ENCODE data around the gene KCNN4.
A peak's percentile ranks its signal among the peaks of the same experiment; 100 is the strongest.
"Not testable (repeated sequence)": the region's sequence is repeated elsewhere in the genome, so short reads cannot be mapped to it uniquely, and the experiment has no call there.

Gene KCNN4

DNA sequence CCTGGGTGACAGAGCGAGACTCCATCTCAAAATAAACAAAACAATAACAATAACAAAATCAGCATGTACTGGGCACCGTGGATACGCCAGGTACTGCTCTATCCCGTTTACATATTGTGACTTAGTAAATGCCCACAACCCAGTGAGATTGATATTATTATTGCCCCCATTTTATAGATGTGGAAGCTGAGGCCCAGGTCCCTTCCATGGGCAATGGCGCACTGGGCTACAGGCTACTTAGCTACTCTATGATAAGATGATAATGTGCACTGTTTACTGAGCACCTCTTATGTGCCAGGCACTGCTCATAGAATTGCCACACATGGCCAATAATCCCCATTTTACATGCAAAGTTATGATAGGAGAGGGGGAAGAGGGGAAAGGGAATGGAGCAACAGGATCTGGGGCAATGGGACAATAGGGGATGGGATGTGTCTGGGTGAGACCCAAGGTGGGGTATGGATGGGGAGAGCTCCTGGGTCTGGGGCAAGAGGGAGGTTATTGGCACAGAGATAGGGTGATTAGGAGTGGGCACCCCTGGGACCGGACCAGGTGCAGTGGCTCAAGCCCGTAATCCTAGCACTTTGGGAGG lies 5.4 kb downstream of the KCNN4 start:
- no peak for DNase-seq (ENCODE audit: low read depth in 1 of 2, low spot score in 1 of 2)

DNA sequence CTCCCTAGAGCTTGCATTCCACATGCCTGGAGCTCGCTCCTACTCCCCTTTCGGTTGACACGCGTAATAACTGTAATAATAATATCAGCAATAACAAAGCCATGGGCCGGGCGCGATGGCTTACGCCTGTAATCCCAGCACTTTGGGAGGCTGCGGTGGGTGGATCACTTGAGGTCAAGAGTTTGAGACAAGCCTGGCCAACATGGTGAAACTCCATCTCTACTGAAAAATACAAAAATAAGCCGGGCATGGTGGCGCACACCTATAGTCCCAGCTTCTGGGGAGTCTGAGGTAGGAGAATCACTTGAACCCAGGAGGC lies 5.9 kb downstream of the KCNN4 start:
- DNase-seq (ENCODE audit: low read depth in 1 of 2, low spot score in 1 of 2) = not testable (repeated sequence)

DNA sequence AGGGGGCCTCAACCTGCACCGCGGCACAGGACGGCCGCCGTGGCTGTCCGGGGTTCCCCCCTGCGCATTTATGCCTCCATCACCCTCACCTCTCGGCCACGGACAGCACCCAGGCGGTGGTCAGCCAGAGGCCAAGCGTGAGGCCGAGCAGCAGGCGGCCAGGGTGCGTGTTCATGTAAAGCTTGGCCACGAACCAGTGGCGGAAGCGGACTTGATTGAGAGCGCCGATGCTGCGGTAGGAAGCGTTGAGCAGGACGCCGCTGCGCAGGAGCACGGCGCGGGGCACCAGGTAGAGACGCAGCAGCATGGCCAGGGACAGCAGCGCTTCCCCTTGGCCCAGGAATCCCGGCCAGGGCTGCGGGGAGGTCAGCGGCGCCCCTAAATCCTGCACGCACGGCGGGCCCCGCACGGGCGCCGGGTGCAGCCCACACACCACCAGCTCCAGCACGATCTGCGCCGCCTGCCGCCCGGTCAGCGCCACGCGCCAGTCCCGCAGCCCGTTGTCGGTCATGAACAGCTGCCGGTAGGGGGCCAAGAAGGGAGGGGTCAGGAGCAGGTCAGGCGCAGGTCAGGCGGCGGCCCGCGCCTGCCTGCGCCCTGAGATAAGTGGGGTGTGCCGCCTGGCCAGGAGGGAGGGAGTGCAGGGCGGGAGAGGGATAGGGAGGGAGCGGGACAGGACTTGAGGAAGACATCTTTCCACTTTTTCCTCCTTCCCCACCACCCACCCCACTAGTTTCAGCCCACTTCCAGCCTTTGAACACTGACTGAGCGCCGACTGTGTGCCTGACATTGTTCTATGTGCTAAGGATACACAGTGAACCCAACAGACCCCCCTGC lies 6.5 kb downstream of the KCNN4 start:
- DNase-seq (ENCODE audit: low read depth in 1 of 2, low spot score in 1 of 2) = no peak

DNA sequence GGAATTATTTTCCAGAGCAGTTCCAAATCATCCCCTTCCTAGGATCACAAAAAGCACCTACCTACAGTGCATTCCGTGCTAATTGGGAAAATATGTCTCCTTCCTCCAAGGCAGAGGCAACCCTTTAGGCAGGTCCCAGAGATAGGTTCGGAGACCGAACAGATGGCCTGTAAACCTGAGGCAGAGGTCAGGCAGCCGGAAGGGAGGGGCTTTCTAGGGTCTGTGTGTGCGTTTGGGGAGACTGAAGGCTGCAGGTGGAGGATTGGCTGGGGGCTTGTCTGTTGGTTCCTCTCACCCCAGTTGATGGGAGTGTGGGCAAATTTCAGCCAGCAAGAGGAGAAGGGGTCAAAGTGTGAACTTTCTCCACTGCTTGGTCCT lies 7.1 kb downstream of the KCNN4 start:
- no peak for DNase-seq (ENCODE audit: low read depth in 1 of 2, low spot score in 1 of 2)

DNA sequence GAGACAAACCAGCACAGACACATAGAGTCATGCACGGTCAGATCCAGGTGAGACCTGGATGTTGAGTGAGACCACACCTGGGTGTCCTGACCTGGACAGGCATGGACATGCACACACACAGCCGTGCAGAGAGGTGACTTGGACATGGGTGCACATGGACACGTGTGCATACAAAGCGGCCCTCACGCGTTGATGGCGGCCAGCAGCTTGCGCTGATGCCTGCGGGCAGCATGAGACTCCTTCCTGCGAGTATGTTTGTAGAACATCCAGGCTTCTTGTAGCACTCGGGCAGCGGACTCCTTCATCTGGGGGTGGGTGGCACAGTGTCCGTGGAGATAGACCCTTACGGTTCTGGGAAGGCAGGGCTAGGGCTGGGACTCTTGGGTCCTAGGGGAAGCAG lies 11.5 kb downstream of the KCNN4 start:
- no peak for DNase-seq (ENCODE audit: low read depth in 1 of 2, low spot score in 1 of 2)

DNA sequence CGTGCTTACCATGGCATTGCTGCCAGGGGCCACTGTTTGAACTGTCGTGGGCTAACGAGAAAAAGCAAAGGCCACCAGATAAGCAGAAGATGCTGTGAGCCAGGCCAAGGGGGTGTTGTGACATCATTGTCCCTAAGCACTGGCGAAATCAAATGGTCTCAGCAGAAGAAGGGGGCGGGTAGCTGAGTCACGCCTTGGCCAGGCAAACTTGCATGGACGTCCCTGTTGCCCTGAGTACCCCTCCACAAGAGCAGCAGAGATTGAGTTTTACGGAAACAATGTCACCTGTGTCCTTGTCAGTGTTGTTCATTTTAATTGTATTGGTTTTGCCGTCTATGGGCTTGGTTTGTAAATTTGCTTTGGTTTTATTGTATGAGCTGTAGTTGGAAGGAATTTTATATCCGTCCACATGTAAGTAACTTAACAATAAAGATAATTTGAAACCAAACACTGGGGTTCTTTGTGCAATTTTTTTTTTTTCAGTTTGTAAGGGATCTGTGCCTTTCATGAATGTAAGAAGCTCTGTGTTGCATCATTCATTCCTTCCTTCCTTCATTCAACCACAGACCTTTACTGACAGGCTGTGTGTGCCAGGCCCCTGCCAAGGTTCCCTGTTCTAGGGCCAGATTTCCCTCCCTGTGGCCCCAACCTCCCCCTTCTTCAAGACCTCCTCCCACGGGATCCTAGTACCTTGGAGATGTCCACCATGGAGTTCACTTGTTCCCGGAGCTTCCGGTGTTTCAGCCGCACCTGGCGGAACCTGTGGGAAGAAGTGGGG lies 12.3 kb downstream of the KCNN4 start:
- no peak for DNase-seq (ENCODE audit: low read depth in 1 of 2, low spot score in 1 of 2)

DNA sequence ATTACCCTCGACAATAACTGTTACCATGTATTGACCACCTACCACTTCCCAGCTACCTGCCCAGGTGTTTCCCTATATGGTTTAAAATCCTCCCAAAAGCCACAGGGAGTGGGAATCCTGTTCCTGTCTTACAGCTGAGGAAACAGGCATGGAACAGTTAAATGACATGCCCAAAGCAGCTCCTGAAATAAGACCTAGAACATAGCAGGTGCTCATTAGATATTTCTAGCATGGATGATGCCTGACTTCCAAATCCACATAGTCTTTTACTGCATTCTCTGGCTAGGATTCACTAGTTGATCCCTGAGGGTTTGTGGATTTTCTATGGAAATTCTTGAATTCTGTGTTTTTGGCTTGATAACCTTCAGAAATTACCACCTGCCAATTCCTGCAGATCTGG lies 13.0 kb downstream of the KCNN4 start:
- DNase-seq (ENCODE audit: low read depth in 1 of 2, low spot score in 1 of 2) = no peak

DNA sequence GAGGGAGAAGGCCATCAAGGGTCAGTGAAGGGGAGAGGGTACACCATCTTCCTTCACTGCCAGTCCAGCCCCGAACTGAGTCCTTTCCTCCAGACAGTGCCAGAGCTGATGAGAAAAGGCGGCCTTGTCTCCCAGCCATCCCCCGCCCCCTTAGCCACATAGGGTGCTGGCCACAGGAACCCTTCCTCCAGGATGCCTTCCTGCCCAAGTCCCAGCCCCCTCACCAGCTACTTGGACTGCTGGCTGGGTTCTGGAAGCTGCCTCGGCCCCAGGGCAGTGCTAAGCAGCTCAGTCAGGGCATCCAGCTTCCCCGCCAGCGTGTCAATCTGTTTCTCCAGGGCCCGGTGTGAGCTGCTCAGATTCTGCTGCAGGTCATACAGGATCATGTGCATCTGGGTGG lies 13.5 kb downstream of the KCNN4 start:
- DNase-seq (ENCODE audit: low read depth in 1 of 2, low spot score in 1 of 2) = no peak

DNA sequence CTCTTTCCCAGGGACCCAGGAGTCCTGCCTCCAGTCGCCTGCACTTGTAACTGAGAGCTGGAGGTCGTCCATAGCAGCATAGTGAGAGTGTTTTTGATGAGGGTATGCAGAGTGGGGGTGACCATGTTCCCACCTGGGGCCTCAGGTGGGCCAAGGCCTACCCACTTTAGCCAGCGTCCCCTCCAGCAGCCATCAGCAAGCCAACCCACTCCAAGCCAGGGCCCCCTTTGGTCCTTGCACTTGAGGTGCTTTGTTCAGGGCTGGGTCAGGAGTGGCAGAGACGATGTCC lies 14.1 kb downstream of the KCNN4 start:
- DNase-seq (ENCODE audit: low read depth in 1 of 2, low spot score in 1 of 2) = no peak

DNA sequence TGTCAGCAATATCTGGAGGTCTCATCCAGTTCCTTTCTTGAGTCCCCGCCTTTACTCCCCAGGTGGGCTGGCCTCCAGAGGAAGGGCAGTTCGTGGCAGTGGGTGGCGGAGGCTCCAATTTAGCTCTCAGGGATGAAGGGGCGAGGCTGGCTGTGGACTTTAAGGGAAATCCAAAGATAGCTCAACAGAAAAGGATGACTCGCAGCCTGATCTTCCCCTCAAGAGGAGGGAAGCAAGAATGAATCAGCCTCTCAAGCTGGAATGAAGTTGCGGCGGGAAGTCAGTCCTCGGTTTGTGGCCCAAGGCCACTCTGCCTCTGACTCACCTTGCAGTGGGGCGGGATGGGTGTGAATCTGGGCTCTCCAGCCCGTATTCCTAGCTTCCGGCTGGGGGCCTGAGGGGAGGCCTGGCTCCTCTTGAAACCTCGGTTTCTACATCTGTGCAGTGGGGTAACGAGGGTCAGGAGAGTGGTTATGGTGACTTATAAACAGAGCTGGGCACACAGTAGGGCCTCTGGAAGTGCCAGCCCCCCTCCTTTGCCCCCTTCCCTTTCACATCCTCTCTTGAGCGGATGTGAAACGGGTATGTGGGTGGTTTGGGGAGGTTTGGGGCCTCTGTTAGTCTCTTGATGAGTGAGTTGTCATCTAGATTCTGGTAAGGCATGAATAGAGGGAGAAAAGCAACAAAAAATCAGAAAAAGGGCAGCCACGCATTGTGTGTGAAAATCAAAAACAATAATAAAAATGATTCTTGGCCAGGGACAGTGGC lies 15.5 kb downstream of the KCNN4 start:
- peak; percentile 51 to 67 for DNase-seq (ENCODE audit: low read depth in 1 of 2, low spot score in 1 of 2)

DNA sequence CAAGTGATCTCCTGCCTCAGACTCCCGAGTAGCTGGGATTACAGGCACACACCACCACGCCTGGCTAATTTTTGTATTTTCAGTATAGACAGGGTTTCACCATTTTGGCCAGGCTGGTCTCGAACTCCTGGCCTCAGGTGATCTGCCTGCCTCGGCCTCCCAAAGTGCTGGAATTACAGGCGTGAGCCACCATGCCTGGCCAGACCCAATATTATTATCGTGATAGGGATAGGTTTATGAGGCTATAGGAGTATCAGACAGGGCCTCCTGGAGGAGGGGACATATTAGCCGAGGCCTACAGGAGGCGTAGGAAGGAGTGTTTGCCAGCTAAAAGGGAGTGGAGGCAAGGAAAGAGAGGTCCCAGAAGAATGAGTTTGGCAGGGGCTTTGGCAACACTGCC lies 16.1 kb downstream of the KCNN4 start:
- DNase-seq (ENCODE audit: low read depth in 1 of 2, low spot score in 1 of 2) = not testable (repeated sequence)

DNA sequence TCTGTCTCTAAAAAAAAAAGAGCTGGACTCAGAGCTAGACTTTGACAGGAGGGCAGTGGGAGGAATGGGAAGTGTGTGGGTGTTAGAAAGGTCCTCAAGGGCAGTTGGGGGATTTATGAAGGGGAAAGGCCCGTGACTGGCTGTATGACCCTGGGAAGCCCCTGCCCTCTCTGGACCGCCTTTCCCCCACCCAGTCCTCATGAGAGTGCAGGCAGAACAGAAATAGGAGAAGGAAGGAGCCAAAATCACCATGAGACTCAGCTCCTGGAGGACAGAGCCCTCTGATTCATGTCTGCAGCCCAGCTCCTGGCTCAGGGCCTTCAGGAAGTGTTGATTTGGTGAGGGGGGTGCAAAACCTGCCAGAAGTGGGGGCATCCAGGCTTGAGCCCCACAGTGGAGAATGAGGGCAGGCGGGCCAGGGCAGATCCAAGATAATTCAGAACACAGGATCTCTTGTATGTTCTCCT lies 17.3 kb downstream of the KCNN4 start:
- DNase-seq (ENCODE audit: low read depth in 1 of 2, low spot score in 1 of 2) = no peak

DNA sequence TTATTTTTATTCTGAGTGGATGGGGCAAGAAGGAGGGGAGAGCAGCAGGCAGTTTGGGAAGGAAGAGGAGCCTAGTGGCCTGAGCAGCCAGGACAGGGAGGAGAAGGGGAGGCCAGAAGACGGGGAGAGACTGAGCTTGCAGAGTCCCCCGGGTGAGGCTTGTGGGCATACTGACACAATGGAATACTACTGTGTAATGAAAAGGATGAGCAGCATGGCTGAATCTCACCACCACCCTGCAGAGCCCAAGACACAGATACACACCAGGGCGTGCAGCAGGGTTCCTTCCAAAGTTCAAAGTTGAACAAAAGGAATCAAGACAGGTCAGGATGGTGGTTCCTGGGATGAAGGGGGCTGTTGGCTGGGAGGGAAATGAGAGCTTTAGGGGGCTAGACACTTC lies 18.0 kb downstream of the KCNN4 start:
- no peak for DNase-seq (ENCODE audit: low read depth in 1 of 2, low spot score in 1 of 2)

DNA sequence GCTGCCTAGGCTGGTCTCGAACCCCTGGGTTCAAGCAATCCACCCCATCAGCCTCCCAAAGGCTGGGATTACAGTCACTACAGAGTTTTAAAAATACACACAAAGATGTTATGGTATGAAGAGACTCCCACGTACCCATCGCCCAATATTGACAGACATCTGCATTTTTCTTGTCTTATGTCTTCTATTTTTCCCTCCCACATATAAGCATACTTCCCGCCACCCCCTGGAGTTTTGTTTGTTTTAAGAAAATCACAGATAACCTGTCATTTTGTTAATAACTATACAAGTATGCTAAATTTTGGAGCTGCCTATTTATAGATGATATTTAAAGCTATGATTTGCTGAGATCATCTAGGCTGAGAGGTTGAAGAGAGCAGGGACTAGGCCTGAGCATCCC lies 19.8 kb downstream of the KCNN4 start:
- no peak for DNase-seq (ENCODE audit: low read depth in 1 of 2, low spot score in 1 of 2)

DNA sequence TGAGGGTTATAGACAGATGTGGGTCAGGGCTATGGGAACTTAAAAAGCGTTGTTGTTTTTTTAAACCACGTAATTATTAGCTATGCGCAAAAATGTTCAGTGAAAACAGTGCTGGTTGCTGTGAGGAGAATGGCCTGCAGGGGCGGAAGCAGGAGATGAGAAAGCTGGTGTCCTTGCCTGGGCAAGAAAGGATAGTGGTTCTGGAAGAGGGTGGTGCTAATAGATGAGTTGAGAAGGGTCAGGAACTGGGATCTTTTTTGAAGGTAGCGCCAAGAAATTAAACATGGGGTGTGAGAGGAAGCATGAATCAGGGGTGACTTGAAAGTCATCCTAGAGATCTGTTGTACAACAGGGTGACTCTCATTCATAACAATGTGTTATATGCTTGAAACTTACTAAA lies 21.3 kb downstream of the KCNN4 start:
- no peak for DNase-seq (ENCODE audit: low read depth in 1 of 2, low spot score in 1 of 2)

DNA sequence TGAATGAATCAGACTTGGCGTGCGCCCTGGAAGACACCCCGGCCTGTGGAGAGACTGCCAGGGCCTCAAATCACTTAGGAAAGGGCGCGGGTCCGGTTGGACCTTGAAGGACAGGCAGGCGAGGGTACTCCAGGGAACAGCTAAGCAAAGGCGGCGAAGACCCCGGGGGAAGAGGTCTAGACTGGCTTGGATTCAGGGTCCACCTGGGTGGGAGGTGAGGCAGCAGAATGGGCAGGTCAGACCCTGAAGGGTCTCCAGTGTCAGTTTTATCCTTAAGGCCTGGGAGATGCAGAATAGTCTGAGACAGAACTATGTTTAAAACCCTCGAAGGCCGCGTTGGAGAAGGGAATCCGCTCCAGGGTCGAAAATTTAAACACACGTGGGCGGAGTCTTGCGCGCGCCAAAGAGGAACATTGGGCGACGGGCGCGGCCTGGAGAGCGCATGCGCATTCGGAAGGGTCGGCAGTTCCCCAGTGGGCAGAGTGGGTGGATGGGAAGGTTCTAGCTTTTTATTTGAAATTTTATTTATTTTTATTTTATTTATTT lies 25.4 kb downstream of the KCNN4 start:
- peak; percentile 49 to 65 for DNase-seq (ENCODE audit: low read depth in 1 of 2, low spot score in 1 of 2)

DNA sequence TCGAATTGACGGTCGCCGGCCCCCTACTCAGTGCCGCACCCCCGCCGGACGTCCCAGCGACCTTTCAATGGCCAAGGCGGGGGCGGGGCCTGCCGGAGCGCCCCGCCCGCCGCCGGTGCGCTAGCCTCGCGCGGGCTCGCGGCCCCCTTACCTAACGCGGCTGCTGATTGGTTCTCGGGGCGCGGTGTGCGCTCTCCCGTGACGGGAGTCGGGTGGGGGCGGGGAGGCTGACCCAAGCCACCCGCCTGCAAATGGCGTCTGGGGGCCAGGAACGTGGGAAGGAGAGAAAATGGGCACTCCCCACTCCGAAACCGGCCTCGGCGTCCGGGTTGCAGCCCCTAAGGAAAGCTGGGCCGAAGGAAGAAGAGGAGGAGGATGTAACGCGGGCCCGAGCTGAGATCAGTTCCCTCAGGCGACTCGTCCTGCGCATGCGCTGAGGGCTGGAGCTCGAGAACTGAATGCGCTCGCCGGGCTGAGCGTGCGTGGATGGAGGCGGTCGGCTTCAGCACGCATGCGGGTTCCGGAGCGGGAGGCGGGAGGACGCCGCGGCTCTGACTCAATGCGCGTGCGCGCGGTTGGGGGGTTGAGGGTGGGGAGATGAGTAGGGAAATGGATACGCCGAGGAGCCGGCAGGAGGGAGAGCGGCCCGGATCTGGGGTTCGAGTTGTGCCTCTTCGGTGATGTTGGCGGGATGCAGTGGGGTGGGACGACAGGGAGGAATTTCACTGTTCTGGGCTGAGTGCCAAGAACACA lies 26.1 kb downstream of the KCNN4 start, which contains the start of gene SMG9:
Gene SMG9, minus strand, starts transcription at position 460 of the 753 bp plus-strand sequence. CDS start 4,221 bp downstream, outside the sequence.
- DNase-seq (ENCODE audit: low read depth in 1 of 2, low spot score in 1 of 2) = peak; percentile 95 to 99

DNA sequence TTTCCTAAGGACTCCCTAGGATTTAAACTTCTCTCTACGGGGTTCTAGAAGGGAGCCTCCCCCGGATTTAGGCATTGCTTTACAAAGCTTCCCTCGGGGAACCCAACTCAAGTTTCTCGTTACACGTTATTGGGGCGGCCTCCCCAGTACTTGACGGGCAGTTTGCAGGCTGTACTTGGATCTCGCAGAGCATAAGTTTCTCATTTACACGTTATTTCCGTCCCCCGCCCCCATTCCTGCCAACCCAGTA lies 26.6 kb downstream of the KCNN4 start:
- DNase-seq (ENCODE audit: low read depth in 1 of 2, low spot score in 1 of 2) = no peak

DNA sequence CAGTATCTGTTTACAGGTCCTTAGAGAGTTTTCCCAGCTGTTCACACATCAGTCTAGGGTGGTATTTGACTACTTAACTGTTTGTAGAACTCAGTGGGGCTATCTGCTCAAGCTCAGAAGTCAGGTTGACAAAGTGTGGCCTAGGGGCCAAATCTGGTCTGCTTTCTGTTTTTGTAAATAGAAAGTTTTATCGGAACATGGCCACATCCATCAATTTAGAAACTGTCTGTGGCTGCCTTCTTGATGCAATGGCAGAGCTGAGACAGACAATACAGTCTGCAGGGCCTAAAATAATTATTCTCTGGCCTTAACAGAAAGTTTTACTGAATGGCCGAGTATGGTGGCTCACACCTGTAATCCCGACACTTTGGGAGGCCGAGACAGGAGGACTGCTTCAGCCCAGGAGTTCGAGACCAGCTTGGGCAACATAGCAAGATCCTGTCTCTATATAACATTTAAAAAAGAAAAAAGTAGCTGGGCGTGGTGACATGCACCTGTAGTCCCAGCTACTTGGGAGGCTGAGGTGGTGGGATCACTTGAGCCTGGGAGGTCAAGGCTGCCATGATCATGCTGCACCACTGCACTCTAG lies 28.4 kb downstream of the KCNN4 start:
- no peak for DNase-seq (ENCODE audit: low read depth in 1 of 2, low spot score in 1 of 2)

DNA sequence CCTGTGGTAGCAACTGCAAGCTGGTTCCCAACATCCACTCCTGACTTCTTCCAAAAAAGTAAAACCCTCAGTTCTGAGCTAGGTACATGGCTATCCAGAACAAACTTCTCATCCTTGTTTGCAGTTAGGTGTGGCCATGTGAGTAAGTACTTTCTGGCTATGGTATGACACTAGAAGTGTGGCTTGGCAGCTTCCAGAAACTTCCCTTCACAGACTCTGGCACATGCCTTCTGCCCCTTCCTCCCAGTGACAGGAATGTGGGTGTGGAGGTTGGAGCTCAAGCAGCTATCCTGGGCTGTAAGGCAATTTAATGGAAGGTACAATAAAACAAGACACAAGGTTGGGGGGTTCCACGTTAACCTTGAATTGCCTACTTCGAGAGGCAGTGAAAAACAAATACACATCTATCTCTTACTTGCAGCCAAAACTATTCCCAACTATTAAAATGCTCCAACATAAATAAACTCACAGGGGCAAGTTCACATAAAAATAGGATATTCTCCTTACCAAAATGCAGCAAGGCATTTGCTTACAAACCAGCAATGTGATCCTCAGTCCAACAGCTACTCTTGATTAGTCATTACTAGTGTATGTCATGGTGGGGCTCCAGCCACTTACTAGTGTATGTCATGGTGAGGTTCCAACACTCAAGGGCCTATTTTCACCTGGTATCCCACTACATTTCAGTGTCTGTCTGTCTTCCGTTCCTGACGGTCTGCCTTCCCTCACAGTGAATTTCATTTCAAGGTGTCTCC lies 29.1 kb downstream of the KCNN4 start:
- DNase-seq (ENCODE audit: low read depth in 1 of 2, low spot score in 1 of 2) = no peak
